NK-92 treated with Interleukin-12 subunit alpha and Interleukin-12 subunit beta, amount 100 ng/mL, for 24 hours (cell line): Measurements from ENCODE around the gene NKAIN1.
"Not testable (repeated sequence)": the region's sequence is repeated elsewhere in the genome, so short reads cannot be mapped to it uniquely, and the experiment has no call there.

Experiments
- DNase-seq: peaks from one replicate; lab custom pipeline; 2025; lab: John Stamatoyannopoulos, UW

NKAIN1 gene

DNA sequence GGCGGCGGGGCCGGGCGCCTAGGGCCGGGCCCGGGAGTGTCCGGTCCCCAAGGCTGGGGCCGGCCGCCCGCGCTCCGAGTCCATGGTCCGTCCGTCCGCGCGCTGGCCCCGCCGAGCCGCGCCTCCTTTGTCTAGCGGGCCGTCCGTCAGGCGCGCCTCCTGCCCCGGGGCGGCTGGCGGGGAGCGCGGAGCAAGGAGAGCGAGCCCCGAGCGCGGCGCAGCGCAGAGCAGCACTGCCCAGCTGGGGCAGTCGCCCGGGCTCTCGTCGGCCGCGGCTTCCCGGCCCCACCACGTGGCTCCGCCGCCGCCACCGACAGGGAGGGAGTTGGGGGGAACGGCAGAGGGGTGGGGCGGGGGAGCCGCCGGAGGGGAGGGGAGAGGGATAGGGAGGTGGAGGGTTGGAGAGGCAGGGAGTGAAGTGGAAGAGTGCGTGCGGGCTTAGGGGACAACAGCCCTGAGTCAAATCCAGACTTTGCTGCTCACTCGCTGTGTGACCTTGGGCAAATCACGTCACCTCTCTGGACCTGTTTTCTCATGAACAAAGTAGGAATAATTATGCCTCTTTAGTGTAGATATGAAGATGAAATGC lies at the start of gene NKAIN1:
NKAIN1 (minus strand) TSS at position 235 of the 589 bp plus-strand sequence. CDS start 340 bp downstream, outside the sequence.
- DNase-seq: no peak

- no peak for DNase-seq
Observed at GRCh38 chr1:31289021-31289420, 49.3 kb upstream of the NKAIN1 start.

- DNase-seq: not testable (repeated sequence)
Observed at GRCh38 chr1:31287791-31288190, 48.1 kb upstream of the NKAIN1 start.

DNA sequence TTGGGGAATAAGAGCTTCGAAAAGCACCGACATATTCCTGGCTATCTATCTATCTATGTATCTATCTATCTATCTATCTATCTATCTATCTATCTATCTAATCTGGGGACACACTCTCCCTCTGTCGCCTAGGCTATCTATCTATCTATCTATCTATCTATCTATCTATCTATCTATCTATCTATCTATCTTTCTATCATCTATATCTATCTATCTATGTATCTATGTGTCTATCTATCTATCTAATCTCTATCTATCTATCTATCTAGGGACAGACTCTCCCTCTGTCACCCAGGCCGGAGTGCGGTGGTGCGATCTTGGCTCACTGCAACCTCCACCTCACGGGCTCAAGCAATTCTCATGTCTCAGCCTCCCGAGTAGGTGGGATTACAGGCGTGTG lies 42.7 kb upstream of the NKAIN1 start:
- DNase-seq: not testable (repeated sequence)

DNA sequence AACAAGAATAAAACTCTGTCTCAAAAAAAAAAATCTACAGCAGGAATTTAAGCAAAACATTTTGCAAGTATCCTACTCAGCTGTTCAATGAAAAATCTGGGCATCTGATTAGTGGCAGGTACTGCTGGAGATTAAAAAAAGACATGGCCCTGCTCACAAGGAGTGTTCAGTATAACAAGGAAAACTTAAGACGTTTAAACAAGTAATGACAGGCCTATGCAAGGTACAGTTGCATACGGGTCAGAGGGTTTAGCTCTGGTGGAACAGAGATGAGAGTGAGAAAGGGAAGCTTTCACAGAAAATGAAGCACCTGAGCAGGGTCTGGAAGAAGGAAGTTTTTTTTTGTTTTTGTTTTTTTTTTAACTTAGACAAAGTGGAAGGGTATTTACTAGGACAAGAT lies 33.9 kb upstream of the NKAIN1 start:
- no peak for DNase-seq

DNA sequence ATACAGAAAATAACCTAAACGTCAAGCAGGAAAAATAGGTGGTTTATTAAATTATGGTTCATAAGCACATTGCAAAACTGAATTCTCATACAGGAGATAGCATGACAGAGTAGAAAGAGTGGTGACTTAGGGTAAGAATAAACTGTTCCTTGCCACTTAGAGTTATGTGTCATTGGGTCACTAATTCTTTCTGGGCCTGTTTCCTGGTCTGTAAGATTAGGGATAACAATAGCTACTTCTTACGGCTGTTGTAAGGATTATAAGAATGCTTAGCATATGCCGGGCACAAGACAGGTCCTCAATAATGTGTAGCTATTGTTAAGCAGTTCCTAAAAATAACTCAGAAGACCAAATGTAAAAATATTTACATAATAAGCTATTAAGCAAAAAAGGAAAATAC lies 32.7 kb upstream of the NKAIN1 start:
- DNase-seq: no peak

DNA sequence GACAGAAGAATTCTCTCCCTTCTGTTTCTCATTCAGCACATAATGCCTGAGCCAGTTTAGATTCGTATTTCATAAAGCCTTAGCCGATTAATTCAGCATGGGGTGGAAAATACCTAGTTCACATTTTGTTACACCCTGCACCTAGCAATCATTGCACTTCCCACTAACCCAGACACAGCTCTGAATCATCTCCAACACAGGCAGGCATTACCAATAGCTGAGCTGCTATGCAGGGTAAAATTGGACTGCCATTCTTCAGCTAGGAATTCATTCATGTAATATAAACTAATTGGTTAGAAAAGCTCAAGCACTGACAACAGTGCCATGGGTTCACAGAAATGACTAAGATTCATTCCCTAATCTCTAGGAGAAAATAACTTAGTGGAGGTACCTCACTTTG lies 26.9 kb upstream of the NKAIN1 start:
- no peak for DNase-seq

- no peak for DNase-seq
Observed at GRCh38 chr1:31264790-31265386, 25.2 kb upstream of the NKAIN1 start.

DNA sequence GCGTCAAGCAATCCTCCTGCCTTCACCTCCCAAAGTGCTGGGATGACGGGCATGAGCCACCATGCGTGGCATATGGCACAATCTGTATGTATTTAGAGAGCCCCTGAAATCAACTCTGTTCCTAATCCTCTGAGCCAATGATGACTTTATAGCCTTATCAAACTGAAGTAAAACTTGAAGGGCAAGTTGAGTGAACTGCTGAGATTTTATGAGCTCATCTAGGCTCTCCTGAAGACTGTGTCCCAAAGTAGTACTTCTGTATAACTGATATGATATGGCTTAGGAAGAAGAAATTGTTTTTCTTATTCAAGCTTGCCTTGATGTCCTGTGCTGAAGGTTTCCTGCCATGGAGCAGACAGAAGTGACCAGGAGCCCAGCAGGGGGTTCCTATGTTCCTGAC lies 23.7 kb upstream of the NKAIN1 start:
- no peak for DNase-seq

GRCh38 chr1:31262393-31262792 lies 22.7 kb upstream of the NKAIN1 start:
- not testable (repeated sequence) for DNase-seq

DNA sequence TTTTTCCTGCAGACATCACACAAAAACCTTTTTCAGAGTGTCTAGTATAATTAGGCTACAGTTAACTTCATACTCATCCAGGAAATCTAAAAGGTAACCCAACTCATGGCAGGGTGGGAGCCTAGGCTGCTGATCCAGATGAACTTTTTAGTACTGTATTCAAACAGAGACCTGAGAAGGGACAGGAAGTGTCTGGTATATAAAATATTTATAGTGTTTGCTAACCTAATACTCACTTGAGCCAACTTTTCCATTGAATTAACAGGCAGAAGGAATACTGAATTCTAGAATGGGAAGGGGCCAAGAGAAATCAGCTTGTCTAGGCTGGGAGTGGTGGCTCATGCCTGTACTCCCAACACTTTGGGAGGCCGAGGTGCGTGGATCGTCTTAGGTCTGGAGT lies 22.2 kb upstream of the NKAIN1 start:
- no peak for DNase-seq

DNA sequence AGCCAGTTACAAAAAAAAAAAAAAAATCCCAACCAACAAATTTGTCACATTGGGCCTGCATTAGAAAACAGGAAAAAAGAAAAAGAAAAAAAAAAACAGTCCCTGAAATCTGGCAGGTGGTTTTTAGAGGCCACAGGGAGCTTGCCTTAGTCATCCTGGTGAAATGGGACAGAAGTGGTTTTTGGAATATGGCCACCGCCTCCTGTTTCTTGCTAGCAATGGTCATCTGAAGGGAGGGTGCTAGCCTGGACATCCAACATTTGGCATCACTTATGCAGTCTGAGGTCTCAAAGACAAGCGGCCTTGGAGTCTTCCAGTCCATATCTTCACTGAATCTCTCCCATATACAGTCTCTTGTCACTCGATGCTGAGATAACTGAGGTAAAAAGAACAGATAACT lies 20.1 kb upstream of the NKAIN1 start:
- no peak for DNase-seq

GRCh38 chr1:31258581-31258980 lies 18.9 kb upstream of the NKAIN1 start:
- no peak for DNase-seq

GRCh38 chr1:31257213-31257612 lies 17.5 kb upstream of the NKAIN1 start:
- DNase-seq: no peak

DNA sequence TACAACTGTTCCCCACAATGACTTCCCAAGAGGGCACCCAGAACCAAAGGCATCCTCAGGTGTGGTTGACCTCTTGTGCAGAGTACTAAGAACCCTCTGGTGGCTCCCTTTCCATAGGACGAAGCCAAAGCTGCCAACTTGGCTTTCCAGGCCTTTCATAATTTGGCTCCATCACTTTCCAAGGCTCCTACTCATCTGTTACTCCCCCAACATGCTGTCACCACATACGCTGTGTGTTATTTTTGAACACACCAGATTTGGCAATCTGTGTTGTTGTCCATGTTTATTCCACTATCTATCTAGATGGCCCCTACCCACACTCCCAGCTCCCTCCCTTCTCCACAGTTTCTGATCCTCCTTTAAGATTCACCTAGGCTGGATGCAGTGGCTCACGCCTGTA lies 10.2 kb upstream of the NKAIN1 start:
- DNase-seq: no peak

DNA sequence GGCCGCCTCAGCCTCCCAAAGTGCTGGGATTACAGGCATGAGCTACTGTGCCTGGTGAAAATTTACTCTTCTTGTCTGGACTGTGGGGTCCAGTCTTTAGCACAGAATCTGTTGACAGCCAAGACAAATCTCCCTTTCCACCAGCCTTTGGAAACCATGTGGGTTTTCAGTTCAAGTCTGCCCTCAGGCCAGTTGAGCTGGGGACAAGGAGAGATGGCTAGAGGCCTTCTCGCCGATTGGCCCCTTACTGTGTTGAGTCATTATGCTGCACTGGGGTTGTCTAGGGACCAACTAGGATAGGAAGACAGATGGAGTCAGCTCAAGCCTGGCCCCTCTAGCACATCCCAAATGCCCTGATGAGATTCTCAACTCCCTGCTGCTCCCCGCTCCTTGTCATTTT lies 8.6 kb upstream of the NKAIN1 start:
- DNase-seq: no peak

DNA sequence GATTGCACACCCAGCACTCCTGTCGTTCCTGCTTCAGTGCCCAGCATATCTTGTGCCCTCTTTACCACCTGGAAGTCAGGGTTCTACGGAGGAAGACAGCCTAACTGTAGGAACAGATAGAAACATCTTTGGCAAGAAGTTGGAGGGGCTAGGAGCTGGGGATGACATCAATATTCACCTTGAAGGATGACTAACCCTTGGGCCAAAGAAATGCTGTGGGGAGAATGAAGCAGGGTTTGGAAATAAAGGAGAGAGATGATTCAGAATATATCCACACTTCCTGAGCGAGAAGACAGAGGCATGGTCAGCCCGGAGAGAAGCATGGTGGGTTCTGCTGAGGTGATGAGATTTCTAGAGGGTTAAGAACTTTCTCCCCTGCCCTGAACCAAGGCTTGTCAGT lies 4.6 kb upstream of the NKAIN1 start:
- no peak for DNase-seq

DNA sequence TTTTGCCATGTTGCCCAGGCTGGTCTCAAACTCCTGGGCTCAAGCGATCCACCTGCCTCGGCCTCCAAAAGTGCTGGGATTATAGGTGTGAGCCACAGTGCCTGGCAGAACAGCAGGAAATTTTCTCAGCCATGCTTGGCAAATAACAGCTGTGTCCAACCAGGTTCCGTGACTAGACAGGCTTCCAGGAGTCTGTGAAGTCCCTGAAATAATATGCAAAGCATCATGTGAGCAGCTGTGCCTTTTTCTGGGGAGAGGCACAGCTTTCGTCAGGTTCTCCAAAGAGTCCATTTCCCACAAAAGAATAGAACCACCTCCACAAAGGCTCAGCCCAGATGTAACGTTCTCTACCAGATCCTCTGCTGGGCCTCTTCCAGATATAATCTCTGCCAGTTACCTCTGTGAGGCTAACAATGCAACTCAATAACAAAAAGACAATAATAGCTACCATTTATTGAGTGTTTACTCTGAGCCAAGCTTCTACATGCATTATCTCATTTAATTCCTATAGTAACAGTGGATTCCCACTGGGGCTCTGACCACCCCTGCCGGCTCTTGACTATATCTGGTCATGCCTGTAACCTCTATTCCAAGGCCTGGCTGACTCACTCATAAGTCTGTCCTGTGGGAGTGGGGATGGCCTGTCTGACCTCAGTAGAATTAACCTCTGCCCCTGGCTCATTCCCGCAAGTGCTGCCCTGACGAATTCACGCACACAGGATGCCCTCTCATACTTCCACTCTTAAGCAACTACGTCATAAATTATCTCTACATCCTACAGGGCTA lies 4.0 kb upstream of the NKAIN1 start:
- DNase-seq: no peak

- no peak for DNase-seq
Observed at GRCh38 chr1:31241321-31241720, 1.6 kb upstream of the NKAIN1 start.

DNA sequence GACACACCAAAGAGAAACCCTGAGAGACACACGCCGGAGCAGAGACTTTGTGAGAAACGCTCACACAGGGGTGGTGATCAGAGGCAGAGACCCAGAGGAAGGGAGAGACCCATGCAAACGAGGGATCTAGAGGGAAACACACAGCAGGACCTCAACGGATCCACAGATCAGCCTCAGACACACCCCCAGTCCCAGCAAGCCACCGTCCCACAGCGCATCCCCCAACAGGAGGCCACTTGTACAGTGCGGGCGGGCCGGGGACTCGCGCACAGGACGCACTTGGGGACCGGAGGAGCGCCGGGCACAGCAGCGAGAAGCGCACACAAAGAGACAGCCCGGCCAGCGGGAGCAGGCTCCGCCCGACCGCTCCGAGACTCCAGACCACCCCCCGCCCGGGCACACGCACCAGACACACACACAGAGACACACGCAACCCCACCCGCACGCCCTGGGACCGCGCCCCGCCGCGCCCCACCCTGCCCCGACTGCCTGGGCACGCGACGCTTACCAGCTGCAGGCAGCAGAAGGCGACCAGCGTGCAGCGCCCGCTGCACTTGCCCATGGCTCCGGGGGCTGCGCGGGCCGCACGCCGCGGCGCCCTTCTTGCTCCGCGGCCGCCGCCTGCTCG lies 587 bp downstream of the NKAIN1 start:
- no peak for DNase-seq

GRCh38 chr1:31238612-31238985 lies 1.1 kb downstream of the NKAIN1 start:
- no peak for DNase-seq

- no peak for DNase-seq
Observed at GRCh38 chr1:31234870-31235269, 4.8 kb downstream of the NKAIN1 start.

- DNase-seq: no peak
Observed at GRCh38 chr1:31234123-31234708, 5.5 kb downstream of the NKAIN1 start.
